ENCODE measurements around the gene TMEM123. TPM values are rescaled to one million over a fixed set of nuclear protein-coding genes. Genes with fewer than 3 reads are reported as not detected.

TMEM123 gene
- total RNA-seq, 4 donors from 2014 or later, result 52.6 to 147 (median 101) TPM

DNA sequence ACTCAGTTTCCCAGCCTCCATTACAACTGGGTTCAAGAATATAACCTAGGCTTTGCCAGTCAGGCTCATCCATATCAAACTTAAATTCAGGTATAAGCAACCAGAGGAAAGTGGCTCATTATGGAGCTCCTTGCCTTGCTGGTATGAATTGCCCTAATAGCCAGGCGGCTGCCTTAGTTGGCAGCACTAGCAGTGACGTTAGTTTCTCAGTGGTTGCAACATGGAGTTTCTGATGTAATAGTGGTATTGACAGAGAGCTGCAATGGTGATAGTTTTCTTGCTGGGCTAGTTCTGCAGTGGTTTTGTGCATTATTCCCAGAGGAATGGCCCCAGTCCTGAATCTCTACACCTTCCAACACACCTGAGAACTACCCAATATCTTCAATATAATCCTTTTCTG, 3.8 kb upstream of the TMEM123 start:
- TF ChIP-seq, protein P1, sequence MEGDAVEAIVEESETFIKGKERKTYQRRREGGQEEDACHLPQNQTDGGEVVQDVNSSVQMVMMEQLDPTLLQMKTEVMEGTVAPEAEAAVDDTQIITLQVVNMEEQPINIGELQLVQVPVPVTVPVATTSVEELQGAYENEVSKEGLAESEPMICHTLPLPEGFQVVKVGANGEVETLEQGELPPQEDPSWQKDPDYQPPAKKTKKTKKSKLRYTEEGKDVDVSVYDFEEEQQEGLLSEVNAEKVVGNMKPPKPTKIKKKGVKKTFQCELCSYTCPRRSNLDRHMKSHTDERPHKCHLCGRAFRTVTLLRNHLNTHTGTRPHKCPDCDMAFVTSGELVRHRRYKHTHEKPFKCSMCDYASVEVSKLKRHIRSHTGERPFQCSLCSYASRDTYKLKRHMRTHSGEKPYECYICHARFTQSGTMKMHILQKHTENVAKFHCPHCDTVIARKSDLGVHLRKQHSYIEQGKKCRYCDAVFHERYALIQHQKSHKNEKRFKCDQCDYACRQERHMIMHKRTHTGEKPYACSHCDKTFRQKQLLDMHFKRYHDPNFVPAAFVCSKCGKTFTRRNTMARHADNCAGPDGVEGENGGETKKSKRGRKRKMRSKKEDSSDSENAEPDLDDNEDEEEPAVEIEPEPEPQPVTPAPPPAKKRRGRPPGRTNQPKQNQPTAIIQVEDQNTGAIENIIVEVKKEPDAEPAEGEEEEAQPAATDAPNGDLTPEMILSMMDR (IDR thresholded peaks at IDR 0.05; ENCODE audit: low read depth), result no peak

- TF ChIP-seq, protein P1 (IDR thresholded peaks at IDR 0.05; ENCODE audit: low read depth), result no peak
These were observed 1.4 kb upstream of the TMEM123 start for GRCh38 chr11:102453921-102454320.

GRCh38 chr11:102453302-102453695, 734 bp upstream of the TMEM123 start:
- TF ChIP-seq, protein P1 (IDR thresholded peaks at IDR 0.05; ENCODE audit: low read depth), result no peak

DNA sequence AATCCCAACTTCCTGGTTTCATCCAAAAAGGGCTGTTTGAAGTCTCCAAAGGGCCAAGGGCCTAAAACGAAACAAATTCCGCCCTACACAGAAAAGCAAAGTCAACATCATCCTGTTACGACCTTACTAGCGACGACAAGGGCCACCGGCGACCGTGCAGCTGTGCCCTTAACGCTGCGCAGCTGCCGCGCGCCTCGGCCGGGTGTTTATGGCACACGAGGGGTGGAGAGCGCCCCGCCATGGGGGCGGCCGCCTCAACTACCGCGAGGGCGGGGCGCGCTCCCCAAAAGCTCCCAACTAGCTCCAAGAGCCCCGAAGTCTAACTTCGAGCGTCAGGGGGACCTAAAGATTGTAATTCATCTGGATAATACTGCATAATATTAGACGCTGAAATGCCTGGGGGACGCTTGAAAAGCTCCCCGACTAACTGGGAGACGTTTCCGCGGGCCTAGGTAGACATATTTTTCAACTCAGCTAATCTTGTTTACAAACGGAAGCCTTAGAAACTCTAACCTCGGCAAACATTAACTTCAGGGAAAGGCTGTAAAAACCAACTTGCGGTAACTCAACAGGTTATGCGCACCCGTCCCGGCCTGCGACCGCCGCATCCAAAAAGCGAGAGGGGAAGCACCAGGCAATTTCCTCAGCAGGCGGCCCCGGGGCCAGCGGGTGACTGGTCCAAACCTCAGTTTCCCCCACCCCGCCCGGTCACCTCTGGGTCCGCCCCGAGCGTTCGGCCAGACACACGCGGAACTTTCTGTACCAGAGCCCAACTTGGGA, 694 bp downstream of the TMEM123 start:
- TF ChIP-seq, protein P1 (IDR thresholded peaks at IDR 0.05; ENCODE audit: low read depth), result no peak

DNA sequence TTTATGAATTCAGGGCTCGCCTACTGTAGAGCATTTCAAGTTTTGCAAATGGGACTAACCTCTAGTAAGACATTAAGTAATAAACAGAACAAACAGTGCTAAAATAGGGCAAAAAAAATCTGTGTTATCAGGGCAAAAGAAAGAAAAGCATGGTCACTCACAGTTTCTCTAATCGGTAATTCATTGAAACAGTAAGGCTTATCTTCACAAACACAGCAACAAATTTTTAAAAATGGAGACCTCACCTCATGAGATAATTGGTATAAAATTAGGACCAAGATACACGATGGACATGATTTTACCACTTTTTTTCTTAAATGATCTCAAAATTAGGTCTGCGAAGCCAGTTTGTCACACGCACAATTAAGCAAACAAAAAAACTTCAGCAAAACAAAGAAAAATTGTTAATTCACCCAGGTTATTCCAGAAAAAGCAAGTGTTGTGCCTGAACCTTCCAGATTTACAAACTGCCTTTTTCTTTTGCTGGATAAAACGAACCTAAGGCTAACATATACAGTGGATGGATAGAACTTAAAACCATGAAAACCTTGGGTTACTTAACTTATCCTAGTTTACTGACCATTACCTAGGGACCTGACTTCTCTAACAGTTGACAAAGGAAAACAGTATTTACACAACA, 1.4 kb downstream of the TMEM123 start:
- TF ChIP-seq, protein P1 (IDR thresholded peaks at IDR 0.05; ENCODE audit: low read depth), result no peak

- TF ChIP-seq, protein P1 (IDR thresholded peaks at IDR 0.05; ENCODE audit: low read depth), result no peak
These were observed 2.7 kb downstream of the TMEM123 start for GRCh38 chr11:102449651-102450570.

DNA sequence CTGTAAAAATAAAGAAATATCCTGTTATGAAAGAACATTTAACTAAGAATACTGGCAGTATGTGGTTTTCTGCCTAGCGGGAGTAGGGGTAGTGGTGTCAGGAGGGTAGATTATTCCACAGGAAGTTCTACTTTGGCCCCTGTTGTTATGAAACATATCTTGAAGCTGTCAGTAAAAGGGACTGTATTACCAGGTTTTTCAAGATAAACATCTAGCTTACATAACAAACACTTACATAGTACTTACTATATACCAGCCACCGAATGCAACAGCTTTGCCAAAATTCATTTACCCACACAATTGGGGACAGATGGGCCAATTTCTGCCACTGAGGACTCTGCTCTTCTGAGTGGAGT, 3.7 kb downstream of the TMEM123 start:
- TF ChIP-seq, protein P1 (IDR thresholded peaks at IDR 0.05; ENCODE audit: low read depth), result no peak
